H9 (cell line): ENCODE data around the gene KRTAP10-10. TPM values are rescaled to one million over a fixed set of nuclear protein-coding genes. Genes with fewer than 3 reads are reported as not detected.

ENCODE experiments used
- DNase-seq: peaks from one replicate; pipeline ENCODE4 v3.0.0-alpha.2; 2017
- H2AFZ ChIP-seq: one replicate; pipeline ENCODE4 v1.6.1; 2013; ENCODE audit warnings: mild to moderate bottlenecking, low read length, control low read depth, moderate library complexity
- H2AK5ac ChIP-seq: 2 replicates; pipeline ENCODE4 v1.6.1; 2013; ENCODE audit warnings: low read length, control low read depth, mixed read lengths; ENCODE audit not compliant: insufficient read length
- H2BK120ac ChIP-seq: one replicate; pipeline ENCODE4 v1.6.1; 2013; ENCODE audit warnings: low read depth, mild to moderate bottlenecking, low read length, control low read depth, inconsistent platforms; ENCODE audit not compliant: poor library complexity, severe bottlenecking
- H2BK12ac ChIP-seq: 2 replicates; pipeline ENCODE4 v1.6.1; 2013; ENCODE audit warnings: low read length, control low read depth, mixed read lengths, low read depth; ENCODE audit not compliant: insufficient read length
- H2BK15ac ChIP-seq: 2 replicates; pipeline ENCODE4 v1.6.1; 2013; ENCODE audit warnings: low read depth, low read length, control low read depth
- H2BK20ac ChIP-seq: one replicate; pipeline ENCODE4 v1.6.1; 2013; ENCODE audit warnings: low read depth, mild to moderate bottlenecking, low read length, control low read depth, inconsistent platforms; ENCODE audit not compliant: poor library complexity, severe bottlenecking
- H2BK5ac ChIP-seq: 2 replicates; pipeline ENCODE4 v1.6.1; 2013; ENCODE audit warnings: low read length, control low read depth, mixed read lengths; ENCODE audit not compliant: insufficient read length
- H3K14ac ChIP-seq: 2 replicates; pipeline ENCODE4 v1.6.1; 2013; ENCODE audit warnings: low read length, control low read depth; ENCODE audit not compliant: insufficient read depth
- H3K18ac ChIP-seq: 2 replicates; pipeline ENCODE4 v1.6.1; 2013; ENCODE audit warnings: low read depth, mild to moderate bottlenecking, mixed read lengths, low read length, control low read depth; ENCODE audit not compliant: insufficient read length
- H3K23ac ChIP-seq: 2 replicates; pipeline ENCODE4 v1.6.1; 2013; ENCODE audit warnings: low read length, control low read depth, mixed read lengths, low read depth; ENCODE audit not compliant: insufficient read length
- H3K23me2 ChIP-seq: 2 replicates; pipeline ENCODE4 v1.6.1; 2013; ENCODE audit warnings: low read depth, mild to moderate bottlenecking, mixed read lengths, low read length, control low read depth; ENCODE audit not compliant: insufficient read length, poor library complexity, severe bottlenecking
- H3K27ac ChIP-seq: 2 replicates; pipeline ENCODE4 v1.5.1; 2013; ENCODE audit warnings: low read length, control low read depth, mixed read lengths, low read depth; ENCODE audit not compliant: insufficient read length
- H3K27me3 ChIP-seq: 2 replicates; pipeline ENCODE4 v1.6.1; 2013; ENCODE audit warnings: low read length, control low read depth, inconsistent platforms; ENCODE audit not compliant: insufficient read depth
- H3K4ac ChIP-seq: 2 replicates; pipeline ENCODE4 v1.6.1; 2013; ENCODE audit warnings: low read depth, mild to moderate bottlenecking, control low read depth, inconsistent platforms, low read length, moderate library complexity
- H3K4me1 ChIP-seq: 2 replicates; pipeline ENCODE4 v1.6.1; 2013; ENCODE audit warnings: low read length, control low read depth, inconsistent platforms; ENCODE audit not compliant: insufficient read depth
- H3K4me2 ChIP-seq: 2 replicates; pipeline ENCODE4 v1.6.1; 2013; ENCODE audit warnings: low read length, control low read depth, mixed read lengths; ENCODE audit not compliant: insufficient read length, insufficient read depth
- H3K56ac ChIP-seq: 2 replicates; pipeline ENCODE4 v1.6.1; 2013; ENCODE audit warnings: low read depth, mild to moderate bottlenecking, mixed read lengths, low read length, control low read depth; ENCODE audit not compliant: insufficient read length
- H3K79me1 ChIP-seq: 2 replicates; pipeline ENCODE4 v1.6.1; 2013; ENCODE audit warnings: low read depth, mild to moderate bottlenecking, moderate library complexity, low read length, control low read depth, inconsistent platforms; ENCODE audit not compliant: insufficient read depth, poor library complexity, severe bottlenecking
- H3K79me2 ChIP-seq: 2 replicates; pipeline ENCODE4 v1.6.1; 2013; ENCODE audit warnings: low read length, control low read depth, inconsistent platforms; ENCODE audit not compliant: insufficient read depth
- H3K9ac ChIP-seq: 2 replicates; pipeline ENCODE4 v1.6.1; 2013; ENCODE audit warnings: low read length, control low read depth, mixed read lengths; ENCODE audit not compliant: insufficient read length; ENCODE audit errors: extremely low read depth
- H3K9me3 ChIP-seq: one replicate; pipeline ENCODE4 v1.6.1; 2013; ENCODE audit warnings: low read depth, low read length, inconsistent platforms; ENCODE audit not compliant: control insufficient read depth
- H3T11ph ChIP-seq: one replicate; pipeline ENCODE4 v1.6.1; 2013; ENCODE audit warnings: mild to moderate bottlenecking, low read length, control low read depth, inconsistent platforms
- H4K20me1 ChIP-seq: one replicate; pipeline ENCODE4 v1.6.1; 2013; ENCODE audit not compliant: control insufficient read depth, insufficient read length, insufficient read depth
- H4K5ac ChIP-seq: 2 replicates; pipeline ENCODE4 v1.6.1; 2013; ENCODE audit warnings: low read depth, mild to moderate bottlenecking, mixed read lengths, low read length, control low read depth; ENCODE audit not compliant: insufficient read length
- H4K8ac ChIP-seq: replicated peaks from 2 replicates; pipeline ENCODE4 v1.6.1; 2013; ENCODE audit warnings: low read length, control low read depth, mixed read lengths, low read depth; ENCODE audit not compliant: insufficient read length
- H4K91ac ChIP-seq: 2 replicates; pipeline ENCODE4 v1.6.1; 2013; ENCODE audit warnings: low read depth, mild to moderate bottlenecking, moderate library complexity, mixed read lengths, low read length, control low read depth; ENCODE audit not compliant: insufficient read length
- H3K27ac Mint-ChIP-seq, 3 experiments: 2 replicates in 2 of 3; 3 replicates in 1 of 3; pipeline ENCODE4 v1.8.0; 2020 to 2021; ENCODE audit warnings: mixed read lengths in 3 of 3, mild to moderate bottlenecking in 1 of 3, moderate library complexity in 1 of 3
- H3K27me3 Mint-ChIP-seq: 2 replicates; pipeline ENCODE4 v1.8.0; 2021; ENCODE audit warnings: low read depth, mild to moderate bottlenecking, moderate library complexity, mixed read lengths
- H3K36me3 Mint-ChIP-seq, 3 experiments: 2 replicates in 2 of 3; 3 replicates in 1 of 3; pipeline ENCODE4 v1.8.0; 2020 to 2021; ENCODE audit warnings: low read depth in 3 of 3, mixed read lengths in 3 of 3; ENCODE audit not compliant: insufficient read depth in 1 of 3
- H3K4me1 Mint-ChIP-seq, 2 experiments: 2 replicates each; pipeline ENCODE4 v1.8.0; 2020; ENCODE audit warnings: mixed read lengths in 2 of 2
- H3K4me3 Mint-ChIP-seq, 2 experiments: 2 replicates in 1 of 2; 3 replicates in 1 of 2; pipeline ENCODE4 v1.8.0; 2020 to 2021; ENCODE audit warnings: mild to moderate bottlenecking in 2 of 2, mixed read lengths in 2 of 2, moderate library complexity in 1 of 2
- H3K9me3 Mint-ChIP-seq, 2 experiments: 2 replicates in 1 of 2; 3 replicates in 1 of 2; pipeline ENCODE4 v1.8.0; 2020; ENCODE audit warnings: mild to moderate bottlenecking in 2 of 2, mixed read lengths in 2 of 2, moderate library complexity in 1 of 2
- CTCF ChIP-seq: fragments of 200-600 bp; sonication (generic); conservative IDR thresholded peaks from 3 replicates; pipeline ENCODE4 v1.8.0; 2021; ENCODE audit warnings: antibody characterized with exemption, mild to moderate bottlenecking
- WGBS: extraction: QIAGEN DNeasy Blood & Tissue Kit; methylation state at CpG from one replicate; pipeline ENCODE4 v1.1.7; 2013; ENCODE audit warnings: missing lambda C conversion rate, low lambda C conversion rate, mixed read lengths; ENCODE audit not compliant: insufficient read length; ENCODE audit errors: extremely low coverage; 5-methylcytosine and 5-hydroxymethylcytosine counted together
- total RNA-seq: library from RNA; stranded (reverse); gene quantifications from 2 replicates; pipeline ENCODE4 v1.2.1, GENCODE V29; 2021

The KRTAP10-10 gene
- total RNA-seq, 1 experiment from 2014 or later, result not detected

- H3K27ac Mint-ChIP-seq, result peak within 1 kb of the TSS in 1 of 3 experiments; percentile 28; a peak in 1 of 7 replicates
- no CpG with 5 or more reads among the region's 26 CpGs for WGBS
Observed at GRCh38 chr21:44657635-44658540, 20.7 kb downstream of the KRTAP10-10 start, which contains the start of gene KRTAP12-3. KRTAP12-3 (plus strand) TSS chr21:44657932; CDS start chr21:44657980, 48 bp downstream.

More at GRCh38 chr21:44657635-44658540, 20.7 kb downstream of the KRTAP10-10 start, which contains the start of gene KRTAP12-3:
- no peak within 1 kb of the TSS for H3K4me2 ChIP-seq
- H4K8ac ChIP-seq, result no peak within 1 kb of the TSS
- H3K14ac ChIP-seq, result no peak within 1 kb of the TSS
- H2BK15ac ChIP-seq, result no peak within 1 kb of the TSS
- no peak within 1 kb of the TSS for H3K27ac ChIP-seq
- no peaks in the 10 kb centered on the region for H3K4me1 ChIP-seq
- Mint-ChIP-seq H3K9me3 (peaks cover 12 to 15% of the 10 kb centered on the region in 2 experiments; a peak in 4 of 5 replicates), H3K36me3 (peaks cover 2 to 15% (median 8%) of the 10 kb centered on the region in 3 experiments; a peak in 6 of 7 replicates), H3K27me3 (peaks cover 17% of the 10 kb centered on the region), H3K4me3 (no peak within 1 kb of the TSS; a peak in 1 of 5 replicates), H3K4me1 (peaks cover 32 to 41% of the 10 kb centered on the region in 2 experiments)
- no peak within 1 kb of the TSS for H3K56ac ChIP-seq
- no peaks in the 10 kb centered on the region for H3K79me1 ChIP-seq
- H3K4ac ChIP-seq, result no peak within 1 kb of the TSS
- no peaks in the 10 kb centered on the region for H3K27me3 ChIP-seq
- no peak within 1 kb of the TSS for H3T11ph ChIP-seq
- DNase-seq, result peak; percentile 16
- no peak within 1 kb of the TSS for H4K5ac ChIP-seq
- H3K23ac ChIP-seq, result no peak within 1 kb of the TSS
- no peak within 1 kb of the TSS for H2BK120ac ChIP-seq
- H4K20me1 ChIP-seq, result no peaks in the 10 kb centered on the region
- no peak within 1 kb of the TSS for H2AK5ac ChIP-seq
- H3K9ac ChIP-seq, result no peak within 1 kb of the TSS
- H3K79me2 ChIP-seq, result no peaks in the 10 kb centered on the region
- H2BK20ac ChIP-seq, result no peak within 1 kb of the TSS
- H4K91ac ChIP-seq, result no peak within 1 kb of the TSS
- no peak within 1 kb of the TSS for H2BK12ac ChIP-seq
- H2AFZ ChIP-seq, result no peak within 1 kb of the TSS
- H2BK5ac ChIP-seq, result no peak within 1 kb of the TSS
- no peaks in the 10 kb centered on the region for H3K23me2 ChIP-seq
- no peaks in the 10 kb centered on the region for H3K9me3 ChIP-seq
- no peak for TF ChIP-seq CTCF
- H3K18ac ChIP-seq, result no peak within 1 kb of the TSS
